GM10248 (cell line): ENCODE measurements around the gene HSF5.

ENCODE experiments used
- CTCF ChIA-PET: fragments of 300-600 bp; sonication (Branson Sonifier 250); formaldehyde crosslinking; extraction: SDS; loops from one replicate; lab custom pipeline; 2021; ENCODE audit warnings: antibody characterized with exemption; lab: Yijun Ruan, JAX
- POLR2A ChIA-PET: fragments of 350-650 bp; sonication (Branson Sonifier 250); formaldehyde crosslinking; extraction: SDS; loops from one replicate; lab custom pipeline; 2020; ENCODE audit warnings: antibody characterized with exemption; lab: Yijun Ruan, JAX
- DNase-seq: peaks from one replicate; pipeline ENCODE4 v3.0.0; 2012; ENCODE audit errors: extremely low spot score
- TF ChIP-seq, protein P1 (sequence below): IDR thresholded peaks from 2 replicates; pipeline ENCODE4 v1.5.1; 2012; ENCODE audit warnings: mild to moderate bottlenecking, low read depth; ENCODE audit errors: extremely low read depth, missing control alignments, control extremely low read depth

HSF5 gene

DNA sequence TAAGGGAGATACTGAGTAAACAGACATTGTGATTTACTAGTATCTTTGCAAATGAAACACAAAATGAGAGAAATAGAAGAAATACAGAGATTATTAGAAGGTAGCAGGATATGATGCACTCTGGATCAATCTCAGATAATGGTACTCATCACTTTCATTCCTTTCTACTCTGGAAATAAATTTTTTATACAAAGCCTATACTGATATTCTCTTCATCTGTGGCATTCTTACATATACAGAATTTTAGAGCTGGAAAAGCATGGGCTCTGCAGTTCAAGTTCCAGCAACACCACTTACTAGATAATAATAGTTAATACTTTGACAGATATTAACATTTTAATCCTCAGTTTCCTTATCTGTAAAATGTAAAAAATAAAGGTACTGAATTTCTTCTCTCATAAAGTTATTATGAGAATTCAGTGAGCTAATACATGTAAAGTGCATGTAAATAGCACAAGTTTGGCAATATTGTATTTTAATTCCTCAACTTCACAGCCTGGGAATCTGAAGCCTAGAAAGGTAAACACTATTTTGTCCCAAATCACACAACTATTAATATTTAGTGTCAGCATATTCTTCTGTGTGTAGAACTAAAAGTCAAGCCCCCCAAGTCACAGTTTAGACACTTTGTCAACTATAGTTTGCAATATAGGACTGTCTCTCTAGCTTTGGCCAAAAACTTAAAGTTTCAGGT is 77.3 kb downstream of the HSF5 start:
- no peak for DNase-seq
- CTCF ChIA-PET: interaction anchor here (0.7 to 1.5 kb wide), 3 partner anchors 21 to 107 kb away, joined by 3 to 4 read pairs (median 3); no protein-coding TSS in a partner anchor
- TF ChIP-seq, protein P1, sequence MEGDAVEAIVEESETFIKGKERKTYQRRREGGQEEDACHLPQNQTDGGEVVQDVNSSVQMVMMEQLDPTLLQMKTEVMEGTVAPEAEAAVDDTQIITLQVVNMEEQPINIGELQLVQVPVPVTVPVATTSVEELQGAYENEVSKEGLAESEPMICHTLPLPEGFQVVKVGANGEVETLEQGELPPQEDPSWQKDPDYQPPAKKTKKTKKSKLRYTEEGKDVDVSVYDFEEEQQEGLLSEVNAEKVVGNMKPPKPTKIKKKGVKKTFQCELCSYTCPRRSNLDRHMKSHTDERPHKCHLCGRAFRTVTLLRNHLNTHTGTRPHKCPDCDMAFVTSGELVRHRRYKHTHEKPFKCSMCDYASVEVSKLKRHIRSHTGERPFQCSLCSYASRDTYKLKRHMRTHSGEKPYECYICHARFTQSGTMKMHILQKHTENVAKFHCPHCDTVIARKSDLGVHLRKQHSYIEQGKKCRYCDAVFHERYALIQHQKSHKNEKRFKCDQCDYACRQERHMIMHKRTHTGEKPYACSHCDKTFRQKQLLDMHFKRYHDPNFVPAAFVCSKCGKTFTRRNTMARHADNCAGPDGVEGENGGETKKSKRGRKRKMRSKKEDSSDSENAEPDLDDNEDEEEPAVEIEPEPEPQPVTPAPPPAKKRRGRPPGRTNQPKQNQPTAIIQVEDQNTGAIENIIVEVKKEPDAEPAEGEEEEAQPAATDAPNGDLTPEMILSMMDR: no peak
- POLR2A ChIA-PET: no interaction called here

DNA sequence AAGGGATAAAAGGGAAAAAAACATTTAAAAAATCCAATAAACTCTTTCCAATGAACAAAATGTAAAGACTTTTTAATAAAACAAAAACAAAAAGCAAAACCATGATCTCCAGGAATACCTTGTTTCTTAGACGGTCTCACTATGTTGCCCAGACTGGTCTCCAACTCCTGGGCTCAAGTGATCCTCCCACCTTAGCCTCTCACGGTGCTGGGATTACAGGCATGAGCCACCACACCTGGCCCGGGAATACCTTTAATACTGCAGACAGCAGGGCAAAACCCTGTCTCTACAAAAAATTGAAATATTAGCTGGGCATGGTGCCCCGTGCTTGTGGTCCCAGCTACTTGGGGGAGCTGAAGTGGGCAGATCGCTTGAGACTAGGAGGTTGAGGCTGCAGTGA is 78.8 kb downstream of the HSF5 start:
- DNase-seq: no peak
- POLR2A ChIA-PET: no interaction called here
- CTCF ChIA-PET: no interaction called here
- TF ChIP-seq, protein P1: no peak

DNA sequence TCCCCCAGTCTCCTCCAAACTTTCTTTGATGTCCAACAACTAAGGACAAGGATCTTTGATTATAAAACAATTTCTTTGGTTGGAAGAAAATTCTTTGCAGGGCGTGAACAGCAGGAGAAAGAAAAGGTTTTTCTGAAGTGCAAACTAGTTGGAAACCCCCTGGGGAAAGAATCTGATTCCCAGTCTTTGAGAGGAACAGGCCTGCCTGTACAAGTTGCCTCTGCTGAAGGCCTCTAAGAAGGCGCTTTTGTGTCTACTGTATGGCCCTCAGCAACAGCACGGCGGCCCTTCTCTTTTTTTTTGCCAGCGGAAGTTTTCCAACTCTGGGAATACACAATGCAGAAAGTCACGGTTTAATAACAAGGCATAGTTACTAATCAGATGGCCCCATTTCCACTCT is 84.9 kb downstream of the HSF5 start:
- DNase-seq: no peak
- TF ChIP-seq, protein P1: no peak
- ChIA-PET POLR2A (no interaction called here), CTCF (interaction anchor here (1.9 kb wide), 1 partner anchor 12 kb away, joined by 7 read pairs; no protein-coding TSS in a partner anchor)

DNA sequence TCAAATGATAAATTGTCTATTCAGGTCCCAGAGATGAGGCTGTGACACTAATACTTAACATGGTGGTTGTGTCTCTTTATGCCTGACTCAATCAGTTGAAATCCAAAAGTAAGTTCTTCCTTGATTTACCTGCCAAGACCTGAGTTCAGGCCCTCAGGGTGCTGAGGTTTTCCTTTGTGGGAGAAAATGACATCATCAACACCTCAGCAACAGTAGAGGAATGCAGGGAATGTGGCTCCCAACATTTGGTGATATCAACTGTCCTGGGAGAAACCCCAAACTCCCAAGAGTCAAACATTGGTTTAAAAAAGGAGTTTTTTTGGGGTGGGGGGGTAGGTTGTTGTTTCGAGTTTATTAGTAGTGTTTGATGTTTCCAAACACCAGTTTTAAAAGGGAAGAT is 85.5 kb downstream of the HSF5 start:
- no peak for DNase-seq
- ChIA-PET POLR2A (no interaction called here), CTCF (interaction anchor here (1.5 to 1.9 kb wide), 2 partner anchors 13 to 98 kb away, joined by 3 to 7 read pairs; no protein-coding TSS in a partner anchor)
- TF ChIP-seq, protein P1: no peak

DNA sequence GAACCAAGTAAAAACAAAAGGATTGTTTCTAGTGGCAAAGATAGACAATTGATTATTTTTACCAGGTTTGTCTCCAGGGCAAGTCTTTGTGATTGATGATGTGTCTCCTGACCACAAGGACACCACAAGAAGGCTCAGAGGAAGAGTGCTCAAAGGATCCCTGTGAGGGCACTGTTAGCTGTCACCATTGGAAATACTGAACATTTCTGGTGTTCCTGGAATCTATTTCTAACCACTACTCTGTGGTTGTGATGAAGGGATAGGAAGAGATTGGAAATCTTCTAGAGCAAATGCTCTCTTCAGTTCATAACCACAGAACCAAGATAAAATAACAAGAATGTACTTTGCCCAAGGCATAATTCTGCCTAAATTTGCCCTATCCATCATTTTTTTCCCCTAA is 86.2 kb downstream of the HSF5 start:
- ChIA-PET CTCF (interaction anchor here (1.5 kb wide), 1 partner anchor 97 kb away, joined by 3 read pairs; no protein-coding TSS in a partner anchor), POLR2A (no interaction called here)
- TF ChIP-seq, protein P1: no peak
- no peak for DNase-seq

DNA sequence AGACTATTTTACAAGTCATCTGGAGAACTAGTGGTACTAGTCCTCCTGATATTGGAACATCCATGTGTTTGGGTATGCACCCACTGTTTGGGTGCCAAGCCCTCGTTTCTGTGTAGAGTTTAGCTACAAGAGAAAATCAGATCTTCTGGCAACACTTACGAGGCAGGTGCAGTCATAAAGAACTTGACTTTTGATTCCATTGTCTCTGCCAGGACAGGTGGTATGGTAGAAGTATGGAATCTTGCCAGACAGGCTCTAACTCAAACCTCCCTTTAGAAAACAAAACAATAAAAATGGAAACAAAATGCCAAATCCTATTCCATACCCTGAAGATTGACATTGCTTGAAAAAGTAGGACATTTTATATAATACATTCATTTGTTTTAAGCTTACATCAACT is 86.9 kb downstream of the HSF5 start:
- POLR2A ChIA-PET: no interaction called here
- TF ChIP-seq, protein P1: no peak
- CTCF ChIA-PET: interaction anchor here (0.6 to 1.5 kb wide), 2 partner anchors 45 to 97 kb away, joined by 3 read pairs; no protein-coding TSS in a partner anchor
- no peak for DNase-seq
